ENCODE data around the gene THY1.
"Not testable (repeated sequence)": the region's sequence is repeated elsewhere in the genome, so short reads cannot be mapped to it uniquely, and the experiment has no call there.

Gene THY1

GRCh38 chr11:119422809-119423508, at the start of gene THY1:
TSS of gene THY1 (minus strand) at chr11:119423172. CDS start at chr11:119420905, 2,267 bp downstream.
- DNase-seq (ENCODE audit: low read depth in 2 of 2): no peak

GRCh38 chr11:119472186-119472855, 49.3 kb upstream of the THY1 start:
- DNase-seq (ENCODE audit: low read depth in 2 of 2): no peak

GRCh38 chr11:119471329-119471728, 48.4 kb upstream of the THY1 start:
- no peak for DNase-seq (ENCODE audit: low read depth in 2 of 2)

GRCh38 chr11:119470317-119471291, 47.6 kb upstream of the THY1 start:
- DNase-seq (ENCODE audit: low read depth in 2 of 2): no peak

- no peak for DNase-seq (ENCODE audit: low read depth in 2 of 2)
Observed at GRCh38 chr11:119469506-119469905, 46.5 kb upstream of the THY1 start.

DNA sequence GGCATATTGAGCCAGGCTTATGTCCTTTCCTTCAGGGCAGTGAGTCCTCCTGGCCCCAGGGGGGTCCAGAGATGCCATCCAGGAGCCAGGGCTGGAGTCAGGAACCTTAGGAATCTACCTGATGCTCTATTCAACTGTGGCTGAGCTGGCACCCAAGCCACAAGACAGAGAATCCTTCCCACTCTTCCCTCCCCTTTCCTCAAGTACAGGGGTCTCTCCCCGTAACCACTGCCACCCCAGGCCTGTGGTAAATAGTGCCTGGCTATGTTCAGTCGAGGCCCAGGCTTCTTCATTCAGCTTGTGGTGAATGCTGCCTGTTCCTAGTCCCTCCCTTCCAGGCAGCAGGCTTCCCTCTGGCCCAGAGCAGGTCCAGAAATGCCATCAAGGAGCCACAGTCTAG, 45.5 kb upstream of the THY1 start:
- DNase-seq (ENCODE audit: low read depth in 2 of 2): no peak

DNA sequence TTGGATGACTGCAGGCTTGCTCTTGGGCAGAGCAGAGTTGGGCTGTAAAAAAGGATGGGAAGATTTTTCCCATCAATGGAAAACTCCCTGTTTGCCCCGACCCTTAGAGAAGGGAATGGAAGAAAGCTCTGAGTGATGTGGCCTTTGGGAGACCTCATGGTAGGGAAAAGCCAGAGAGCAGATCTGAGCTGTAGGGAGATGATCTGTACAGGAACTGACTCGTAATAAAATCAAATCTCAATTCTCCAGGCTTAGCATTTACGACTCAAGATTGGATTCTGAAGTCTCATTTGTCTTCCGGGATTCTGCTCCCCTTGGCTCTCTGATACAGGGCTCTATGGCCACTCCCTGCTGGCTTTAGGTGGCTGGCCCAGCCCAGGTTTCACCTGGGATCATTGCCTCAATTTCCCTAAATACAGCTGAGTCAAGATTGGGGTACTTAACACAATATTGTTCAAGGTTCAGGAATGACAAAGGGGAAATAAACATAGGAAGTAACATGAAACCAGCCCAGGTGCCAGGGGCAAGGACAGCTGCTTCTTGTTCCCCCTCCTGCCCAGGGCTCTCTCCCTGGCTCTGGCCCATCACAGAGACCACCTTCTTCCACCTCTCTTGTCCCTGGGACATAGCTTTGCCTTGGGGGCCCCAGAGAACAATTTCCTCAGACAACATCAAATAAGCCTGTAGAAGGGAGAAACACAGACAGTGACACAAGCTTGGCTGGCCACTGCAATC, 38.4 kb upstream of the THY1 start:
- DNase-seq (ENCODE audit: low read depth in 2 of 2): no peak

- DNase-seq (ENCODE audit: low read depth in 2 of 2): no peak
Observed at GRCh38 chr11:119460582-119460981, 37.6 kb upstream of the THY1 start.

DNA sequence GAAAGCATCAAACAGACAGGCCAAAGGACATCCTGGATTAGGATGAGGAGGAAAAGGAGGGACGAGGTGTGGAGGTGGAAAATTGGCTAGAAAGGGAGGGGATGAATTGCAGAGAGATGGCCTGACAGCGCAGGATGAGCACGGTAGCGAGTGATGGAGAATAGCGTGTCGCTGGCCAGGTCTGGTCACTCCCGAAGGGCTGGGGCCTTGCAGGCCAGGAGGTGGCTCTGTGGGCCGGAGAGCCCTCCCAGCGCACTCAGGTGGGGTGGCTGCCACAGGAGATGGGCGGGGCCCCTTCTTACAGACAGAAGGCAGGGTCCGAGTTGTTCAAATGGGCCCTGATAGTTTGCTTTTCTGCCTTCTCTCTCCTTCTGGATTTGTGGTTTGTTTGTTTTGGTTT, 37.1 kb upstream of the THY1 start:
- DNase-seq (ENCODE audit: low read depth in 2 of 2): no peak

- no peak for DNase-seq (ENCODE audit: low read depth in 2 of 2)
Observed at GRCh38 chr11:119459293-119459976, 36.5 kb upstream of the THY1 start.

DNA sequence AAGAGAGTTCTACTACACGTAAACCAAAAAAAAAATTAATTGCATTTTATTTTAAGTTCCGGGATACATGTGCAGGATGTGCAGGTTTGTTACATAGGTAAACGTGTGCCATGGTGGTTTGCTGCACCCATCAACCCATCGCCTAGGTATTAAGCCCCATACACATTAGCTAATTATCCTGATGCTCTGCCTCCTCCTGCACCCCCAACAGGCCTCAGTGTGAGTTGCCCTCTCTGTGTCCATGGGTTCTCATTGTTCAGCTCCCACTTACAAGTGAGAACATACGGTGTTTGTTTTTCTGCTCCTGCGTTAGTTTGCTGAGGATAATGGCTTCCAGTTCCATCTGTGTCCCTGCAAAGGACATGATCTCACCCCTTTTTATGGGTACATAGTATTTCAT, 32.7 kb upstream of the THY1 start:
- DNase-seq (ENCODE audit: low read depth in 2 of 2): not testable (repeated sequence)

GRCh38 chr11:119455241-119455640, 32.3 kb upstream of the THY1 start:
- DNase-seq (ENCODE audit: low read depth in 2 of 2): not testable (repeated sequence)

GRCh38 chr11:119453881-119454280, 30.9 kb upstream of the THY1 start:
- no peak for DNase-seq (ENCODE audit: low read depth in 2 of 2)

DNA sequence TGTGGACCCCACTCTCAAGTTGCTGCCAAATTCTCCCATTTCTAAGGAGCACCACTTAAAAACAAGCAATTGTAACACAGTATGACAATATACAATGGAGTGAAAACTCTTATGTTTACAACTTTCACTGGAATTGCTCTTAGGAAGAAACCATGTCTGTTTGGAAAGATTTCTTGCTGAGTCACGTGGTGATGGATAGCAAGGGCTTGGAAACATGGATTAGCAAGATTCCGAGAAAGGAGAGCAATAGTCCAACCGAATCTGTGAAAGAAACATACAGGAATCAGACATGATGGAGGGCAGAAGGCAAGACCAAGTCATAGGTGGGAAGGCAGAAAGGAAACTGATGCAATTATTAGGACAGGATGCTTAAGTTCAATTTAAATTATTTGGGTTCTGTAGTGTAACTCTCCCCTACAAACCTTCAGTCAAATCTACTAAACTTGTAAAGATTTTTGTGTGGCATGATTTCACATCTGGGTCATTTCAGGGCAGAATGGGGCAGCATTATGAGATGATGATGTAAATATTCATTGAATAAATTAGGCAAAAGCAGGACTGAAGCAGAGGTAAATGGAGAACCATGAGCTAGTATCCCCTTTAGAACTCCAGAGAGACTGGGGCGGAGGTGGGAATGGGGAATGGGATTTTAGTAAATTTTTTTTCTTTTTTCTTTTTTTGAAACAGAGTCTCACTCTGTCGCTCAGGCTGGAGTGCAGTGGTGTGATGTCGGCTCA, 27.8 kb upstream of the THY1 start:
- no peak for DNase-seq (ENCODE audit: low read depth in 2 of 2)

- no peak for DNase-seq (ENCODE audit: low read depth in 2 of 2)
Observed at GRCh38 chr11:119449498-119449897, 26.5 kb upstream of the THY1 start.

DNA sequence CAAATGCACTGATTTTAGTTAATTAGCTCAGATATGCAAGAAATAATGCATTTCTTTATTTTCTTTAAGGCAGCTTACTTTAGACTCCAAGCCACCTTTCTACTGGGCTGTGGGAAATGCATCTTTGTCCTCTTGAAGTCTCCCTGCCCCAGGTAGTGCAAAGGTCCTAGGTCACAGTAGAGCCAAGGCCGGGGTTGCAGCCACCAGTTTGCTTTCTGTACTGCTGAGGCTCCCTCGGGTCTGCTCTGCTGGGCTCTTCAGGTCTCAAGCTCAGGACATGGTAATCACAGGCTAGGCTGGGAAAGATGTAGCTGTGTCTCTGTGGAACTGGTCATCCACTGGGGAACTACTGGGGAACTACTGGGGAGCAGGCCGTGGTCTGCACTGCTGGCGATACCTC, 25.4 kb upstream of the THY1 start:
- no peak for DNase-seq (ENCODE audit: low read depth in 2 of 2)

- DNase-seq (ENCODE audit: low read depth in 2 of 2): no peak
Observed at GRCh38 chr11:119447664-119448242, 24.8 kb upstream of the THY1 start.

DNA sequence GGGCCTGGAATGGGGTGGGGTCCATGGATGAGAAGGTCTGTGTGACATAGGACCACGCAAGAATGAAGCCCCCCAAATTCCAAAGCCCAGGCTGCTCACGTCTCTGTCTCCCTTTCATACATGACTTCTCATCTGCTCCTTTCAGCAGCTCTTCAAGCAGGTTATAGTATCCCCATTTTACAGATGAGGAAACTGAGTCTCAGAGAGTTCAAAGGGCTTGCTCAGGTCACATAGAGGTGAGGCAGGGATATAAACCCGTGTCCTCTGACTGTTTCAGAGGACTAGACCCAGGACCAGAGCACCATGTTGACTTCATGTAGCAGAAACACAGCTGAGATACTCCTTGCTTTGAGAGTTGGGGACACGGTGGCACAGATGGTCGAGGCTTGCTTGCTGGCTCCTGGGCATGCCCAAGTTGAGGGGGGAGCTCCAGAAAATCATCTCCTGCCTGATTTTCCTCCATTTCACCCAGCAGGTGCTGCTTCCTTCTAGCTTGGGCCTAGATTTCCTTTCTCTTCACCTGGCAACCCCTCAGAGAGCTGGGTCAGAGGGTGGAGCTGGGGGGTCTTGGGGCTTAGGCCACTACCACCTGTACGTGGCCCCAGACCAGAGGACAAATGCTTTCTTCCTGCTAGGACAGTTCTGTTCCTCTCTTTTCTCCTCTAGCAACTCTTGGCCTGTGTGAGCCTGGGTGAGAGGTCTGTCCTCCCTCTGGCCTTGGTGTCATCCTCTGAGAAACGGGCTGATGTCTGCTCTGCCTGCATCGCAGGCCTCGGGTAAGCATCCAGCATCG, 24.1 kb upstream of the THY1 start:
- no peak for DNase-seq (ENCODE audit: low read depth in 2 of 2)

GRCh38 chr11:119446434-119446833, 23.5 kb upstream of the THY1 start:
- DNase-seq (ENCODE audit: low read depth in 2 of 2): no peak

Data from stimulated activated CD4-positive, alpha-beta T cell treated with anti-CD3 and anti-CD28 coated beads, Interleukin-12 subunit alpha, Interleukin-12 subunit beta, amount 100 ng/mL, for 24 hours (primary cell).